Measurements from ENCODE around the gene FAM210B. TPM values are rescaled to one million over a fixed set of nuclear protein-coding genes. Genes with fewer than 3 reads are reported as not detected.

FAM210B gene
- total and polyA plus RNA-seq, 2 of the 8 experiments (the other 6 are each of a cell fraction or from before 2014, with no cell fraction given): 9.4 to 15.0 TPM

GRCh38 chr20:56373942-56374341 lies 15.2 kb downstream of the FAM210B start:
- Histone ChIP-seq H2AFZ (ENCODE audit: low read length) (no peak overlapping the region), H3K18ac (ENCODE audit: extremely low read depth, low read length) (no peak overlapping the region), H4K8ac (ENCODE audit: extremely low read depth, insufficient read depth, low read length) (no peak overlapping the region), H3K36me3 (ENCODE audit: control insufficient read depth in 2 of 4, insufficient read depth in 4 of 4, low read length in 3 of 4) (peaks cover 26 to 78% (median 58%) of the 10 kb centered on the region in 4 experiments), H2BK120ac (replicated peaks; ENCODE audit: low read depth, low read length) (no peak overlapping the region), H3K56ac (replicated peaks; ENCODE audit: insufficient read length, low read depth, low read length) (no peak overlapping the region), H3K27me3 (replicated peaks in 1 of 4; ENCODE audit: control insufficient read depth in 3 of 4, extremely low read depth in 1 of 4, insufficient read depth in 3 of 4, low read length in 3 of 4) (no peaks in the 10 kb centered on the region), H2BK12ac (ENCODE audit: low read depth, low read length) (no peak overlapping the region), H3K9me3 (ENCODE audit: insufficient read depth in 2 of 2, low read depth in 1 of 2, low read length in 1 of 2) (no peaks in the 10 kb centered on the region), H3K4ac (replicated peaks; ENCODE audit: insufficient read length, low read depth, low read length) (no peak overlapping the region), H3K4me2 (ENCODE audit: insufficient read depth in 1 of 2, low read depth in 2 of 2, low read length in 2 of 2) (no peak overlapping the region), H4K5ac (ENCODE audit: insufficient read length, low read depth, low read length) (no peak overlapping the region), H3K9ac (replicated peaks in 1 of 4; ENCODE audit: extremely low read depth in 1 of 4, low read depth in 3 of 4, low read length in 3 of 4) (no peak overlapping the region), H3K23me2 (ENCODE audit: low read depth, low read length) (no peaks in the 10 kb centered on the region), H4K20me1 (replicated peaks in 1 of 2; ENCODE audit: control insufficient read depth in 1 of 2, insufficient read depth in 2 of 2, low read length in 2 of 2) (peaks cover 0 to 8% of the 10 kb centered on the region in 2 experiments), H3K27ac (ENCODE audit: low read depth, low read length) (no peak overlapping the region), H2BK20ac (ENCODE audit: low read length) (no peak overlapping the region), H2BK5ac (ENCODE audit: low read depth, low read length) (no peak overlapping the region), H3K23ac (ENCODE audit: insufficient read length) (no peak overlapping the region), H3K79me2 (ENCODE audit: control insufficient read depth in 1 of 2, insufficient read depth in 2 of 2, low read length in 2 of 2) (peaks cover 0 to 41% of the 10 kb centered on the region in 2 experiments; a peak in 2 of 4 replicates), H3K4me1 (replicated peaks in 1 of 4; ENCODE audit: control insufficient read depth in 3 of 4, insufficient read depth in 4 of 4, low read length in 3 of 4) (no peaks in the 10 kb centered on the region), H3K4me3 (ENCODE audit: extremely low read depth in 1 of 4, insufficient read depth in 2 of 4, low read depth in 3 of 4, low read length in 4 of 4) (no peak overlapping the region), H2BK15ac (ENCODE audit: low read length) (no peak overlapping the region), H3K79me1 (ENCODE audit: low read depth, low read length) (peaks cover 2% of the 10 kb centered on the region; the same call in 1 of the 2 replicates), H2AK5ac (ENCODE audit: low read depth, low read length) (no peak overlapping the region), H3K14ac (ENCODE audit: insufficient read length) (no peak overlapping the region), H4K91ac (replicated peaks; ENCODE audit: insufficient read length, low read length) (no peak overlapping the region)
- DNase-seq (ENCODE audit: low read depth in 1 of 2, low spot score in 2 of 2): no peak
- POLR2A ChIA-PET (ENCODE audit: partially characterized antibody): interaction anchor here (1.2 kb wide), 2 partner anchors 10 to 12 kb away, joined by 3 to 4 read pairs; no protein-coding TSS in a partner anchor
- WGBS, 2 experiments (ENCODE audit: extremely low coverage in 1 of 2, insufficient coverage in 1 of 2, insufficient read length in 1 of 2, insufficient replicate concordance in 2 of 2, low coverage in 1 of 2, low lambda C conversion rate in 2 of 2, missing lambda C conversion rate in 1 of 2): 91% methylated on average over 1 of the region's 1 CpG; no CpG with 5 or more reads in 1 of the 2 experiments
- no peak for FAIRE-seq
- no peak for TF ChIP-seq YY1 (IDR thresholded peaks at IDR 0.05; ENCODE audit: low read depth, low read length)
- CTCF ChIA-PET (ENCODE audit: partially characterized antibody): interaction anchor here (0.6 to 0.8 kb wide), 2 partner anchors 14 to 613 kb away, joined by 3 to 4 read pairs; no protein-coding TSS in a partner anchor

Measured in H1 (cell line).